HG02763 (cell line): ENCODE results near the gene P4HB.

Experiments used
- ATAC-seq: cut with Tn5 transposase; IDR thresholded peaks from one replicate; pipeline ENCODE4 v1.9.1; 2021; ENCODE audit warnings: mild to moderate bottlenecking, moderate library complexity; ENCODE audit not compliant: unreplicated experiment

The P4HB gene

DNA sequence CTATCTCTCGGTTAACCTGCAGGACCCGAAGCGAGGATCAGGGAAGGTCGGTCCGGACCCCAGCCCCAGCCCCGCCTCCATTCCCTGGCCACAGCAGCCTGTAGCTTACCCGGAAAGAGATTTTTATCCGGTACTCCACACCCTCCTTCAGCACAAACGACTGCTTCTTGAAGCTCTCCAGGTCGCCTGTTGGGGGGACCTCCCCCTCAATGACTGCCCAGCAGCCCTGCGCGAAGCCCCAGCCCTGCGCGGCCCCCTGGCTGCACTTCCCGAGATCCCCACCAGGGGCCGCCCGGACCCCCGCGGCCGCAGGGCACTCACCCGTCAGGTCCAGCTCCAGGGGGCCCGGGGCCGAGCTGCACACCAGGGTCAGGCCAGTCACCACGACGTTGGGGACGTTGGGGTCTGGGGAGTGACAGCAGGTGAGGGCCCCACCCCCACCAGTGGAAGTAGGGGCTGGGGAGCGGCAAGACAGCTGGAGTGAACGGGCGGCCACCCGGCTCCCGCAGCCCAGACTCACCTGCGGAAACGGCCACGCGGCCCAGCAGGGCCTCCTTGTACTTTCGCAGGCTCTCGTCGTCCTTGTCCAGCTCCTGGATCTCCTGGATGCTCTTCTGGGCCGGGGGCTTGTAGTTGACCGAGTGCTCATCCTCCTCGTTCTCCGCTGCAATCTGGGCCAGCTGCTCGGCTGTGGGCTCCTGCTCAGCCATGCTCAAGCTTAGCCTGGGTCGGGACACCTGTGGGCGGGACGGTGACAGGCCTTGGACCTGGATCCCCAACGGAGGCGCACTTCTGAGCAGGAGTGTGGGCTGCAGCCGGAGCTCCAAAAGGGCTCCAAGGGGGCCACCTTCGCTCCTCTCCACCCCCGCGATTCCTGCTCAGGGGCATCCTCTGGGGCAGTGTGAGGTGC lies 9.1 kb upstream of the P4HB start:
- ATAC-seq: no peak

DNA sequence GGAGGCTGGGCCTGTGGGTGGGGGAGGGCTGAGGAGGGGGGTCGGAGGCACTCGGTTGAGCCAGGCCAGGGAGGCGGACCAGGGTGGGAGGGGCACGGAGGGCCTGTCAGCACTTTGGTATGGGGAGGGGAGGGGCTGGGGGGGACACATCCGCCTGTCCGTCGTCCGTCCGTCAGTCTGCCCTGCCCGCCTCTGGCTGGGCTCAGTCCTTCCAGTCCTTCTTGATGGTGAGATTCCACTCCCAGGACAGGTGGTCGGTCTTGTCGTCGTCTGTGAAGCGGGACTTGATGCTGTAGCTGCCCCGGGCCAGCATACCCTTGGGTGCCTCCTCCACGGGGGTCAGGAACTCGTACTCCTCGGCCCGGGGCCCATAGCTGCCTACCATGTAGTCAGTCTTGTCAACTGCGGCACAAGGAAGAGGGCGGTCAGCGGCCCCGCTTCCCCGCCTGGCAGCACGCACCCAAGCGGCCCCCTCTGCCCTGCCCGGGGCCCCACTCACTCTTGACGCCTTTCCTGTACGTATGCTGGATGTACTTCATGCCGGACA lies 8.4 kb upstream of the P4HB start:
- ATAC-seq: no peak

DNA sequence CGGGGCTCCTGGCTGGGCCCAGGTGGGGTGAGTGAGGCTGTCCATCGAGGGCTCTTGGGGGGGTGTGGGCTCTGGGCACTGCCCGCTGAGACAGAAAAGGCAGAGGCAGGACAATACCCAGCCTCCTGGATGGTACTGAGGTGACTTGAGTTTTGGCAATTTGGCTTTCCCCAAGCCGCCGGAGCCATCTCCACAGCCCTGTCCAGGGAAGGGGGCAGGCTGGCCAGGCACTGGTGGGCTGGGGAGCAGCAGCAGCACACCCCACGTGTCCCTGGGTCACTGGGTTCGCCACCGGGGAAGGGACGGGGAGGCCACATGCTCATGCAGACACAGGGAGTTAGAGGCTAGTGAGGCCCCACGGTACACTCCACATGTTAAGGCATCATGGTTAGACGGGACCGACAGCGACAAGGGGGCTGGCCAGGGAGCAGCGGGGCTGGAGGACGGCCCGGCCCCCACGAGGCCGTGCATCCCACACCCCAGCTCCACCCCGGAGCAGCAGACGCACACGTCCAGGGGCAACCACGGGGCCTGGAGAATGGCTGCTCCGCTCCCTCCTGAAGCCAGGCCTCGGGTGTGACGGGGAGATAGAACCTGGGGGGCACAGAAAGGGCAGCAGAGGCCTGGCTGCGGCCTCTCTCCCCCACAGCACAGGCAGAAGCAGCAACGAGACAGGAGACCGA lies 7.8 kb upstream of the P4HB start:
- ATAC-seq: no peak

DNA sequence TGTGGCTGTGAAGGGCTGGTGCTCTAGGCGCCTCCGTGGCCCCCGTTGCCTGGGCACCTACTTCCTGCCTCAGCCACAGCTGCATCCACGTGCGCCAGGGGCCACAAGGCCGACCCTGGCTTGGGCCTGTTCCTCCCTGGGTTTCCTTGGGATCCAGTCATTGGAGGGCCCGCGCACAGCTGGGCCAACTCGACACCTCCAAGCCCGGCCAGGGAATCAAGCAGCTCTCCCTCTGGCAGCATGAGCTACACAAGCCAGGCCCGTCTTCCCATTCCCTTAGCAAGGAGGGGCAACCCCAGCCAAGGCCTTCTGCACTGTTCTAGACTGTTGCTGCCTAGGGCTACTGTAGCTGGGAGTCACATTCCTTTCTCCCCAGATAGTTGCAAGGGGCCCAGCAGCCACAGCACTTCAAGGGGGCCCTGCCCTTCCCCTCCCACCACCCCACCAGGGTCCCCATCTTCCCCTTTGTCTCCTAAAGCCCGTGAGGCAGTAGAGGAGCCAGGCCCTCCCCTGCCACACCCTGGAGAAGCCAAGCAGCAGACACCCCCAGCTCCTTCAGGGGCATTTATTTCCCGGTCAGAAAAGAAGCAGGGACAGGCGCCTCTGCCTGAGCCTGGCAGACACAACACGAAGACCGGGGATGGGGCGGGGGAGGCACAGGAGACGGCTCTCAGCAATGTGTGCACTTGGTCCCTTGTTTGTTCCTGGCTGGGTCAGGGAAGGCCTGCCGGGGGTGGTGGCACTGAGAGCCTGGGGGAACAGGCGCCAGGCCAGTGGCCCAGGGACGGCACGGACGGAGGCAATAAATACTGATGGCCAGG lies 7.0 kb upstream of the P4HB start:
- ATAC-seq: no peak

DNA sequence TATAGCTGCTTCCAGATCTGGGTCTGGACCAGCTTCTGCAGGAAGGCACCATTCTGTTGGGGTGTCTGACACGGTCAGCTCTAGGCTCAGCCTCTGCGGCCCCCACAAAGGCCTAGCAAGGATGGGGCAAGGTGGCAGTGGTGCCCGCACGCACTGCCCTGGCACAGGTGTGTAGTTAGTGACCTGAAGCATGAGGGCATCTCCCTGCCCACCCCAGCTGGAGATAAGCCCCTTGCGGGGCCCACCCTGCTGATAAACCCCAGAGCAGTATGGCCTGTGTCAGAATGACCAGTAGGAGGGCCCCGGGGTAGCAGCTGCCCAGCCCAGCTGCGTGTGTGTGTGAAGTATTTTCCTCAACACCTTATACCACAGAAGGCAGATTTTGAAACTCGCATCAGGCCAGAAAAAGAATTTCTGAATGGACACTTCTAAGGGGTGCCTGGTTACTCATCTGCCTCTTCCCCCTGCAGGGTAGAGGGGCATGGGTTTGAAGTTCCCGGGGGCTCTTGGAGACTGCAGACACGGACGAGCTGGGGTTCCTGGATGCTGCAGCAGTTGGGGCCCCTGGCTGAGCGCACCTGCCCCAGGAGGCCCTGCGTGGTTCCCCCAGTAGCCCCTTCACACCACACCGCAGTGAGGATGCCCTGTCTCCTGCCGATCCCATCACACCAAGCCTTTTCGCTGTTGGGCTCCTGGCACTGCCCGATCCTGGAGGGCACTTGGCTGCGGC lies 6.3 kb upstream of the P4HB start:
- no peak for ATAC-seq

DNA sequence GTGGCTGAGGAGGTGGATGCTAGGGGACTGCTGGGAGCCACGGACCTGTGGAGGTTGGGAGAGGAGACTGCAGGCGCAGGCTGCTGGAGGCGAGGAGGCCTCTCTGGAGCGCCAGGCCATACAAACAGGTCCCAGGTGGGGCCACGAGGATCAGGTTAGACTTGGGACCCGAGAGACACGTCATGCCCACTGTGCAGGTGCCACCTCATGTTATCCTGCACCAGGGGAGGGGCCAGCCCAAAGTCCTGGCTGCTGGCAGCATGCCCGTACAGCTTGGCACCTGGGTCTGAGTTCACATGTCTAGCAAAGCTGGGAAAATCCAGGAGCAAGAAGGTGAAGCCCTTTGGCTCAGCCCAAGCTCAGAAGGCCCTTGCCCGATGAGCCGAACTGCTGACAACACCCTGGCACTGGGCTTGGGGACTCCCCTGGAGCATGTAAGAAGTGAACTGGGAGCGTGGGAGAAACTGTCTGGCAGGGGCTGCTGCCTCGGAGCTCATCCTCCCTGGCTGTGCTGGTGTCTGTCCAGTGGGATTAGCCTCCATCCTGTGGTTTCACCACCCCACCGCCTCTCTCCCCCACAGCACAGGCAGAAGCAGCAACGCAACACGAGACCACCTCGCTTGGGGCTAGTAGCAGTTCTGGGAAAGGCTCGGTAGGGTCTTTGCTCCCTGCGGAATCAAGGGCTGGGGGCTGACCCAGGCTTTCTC lies 5.6 kb upstream of the P4HB start:
- ATAC-seq: no peak

DNA sequence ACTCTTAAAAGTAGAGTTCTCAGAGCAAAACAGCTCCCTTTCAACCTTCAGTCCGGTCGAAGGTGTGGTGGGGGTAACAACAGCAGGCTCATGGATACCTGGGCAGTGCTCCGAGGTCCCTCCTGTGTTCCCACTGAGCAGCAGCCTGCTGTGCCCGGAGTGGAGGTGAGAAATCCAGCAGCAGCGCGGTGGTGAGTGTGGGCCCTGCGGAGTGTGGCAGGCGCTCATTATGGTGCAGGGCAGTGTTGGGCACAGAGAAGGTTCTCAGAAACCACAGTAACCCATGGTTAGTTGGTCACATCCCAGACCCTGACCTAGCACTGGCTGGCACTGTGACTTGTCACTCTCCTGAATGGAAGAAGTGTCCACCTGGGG lies 5.0 kb upstream of the P4HB start:
- ATAC-seq: no peak

DNA sequence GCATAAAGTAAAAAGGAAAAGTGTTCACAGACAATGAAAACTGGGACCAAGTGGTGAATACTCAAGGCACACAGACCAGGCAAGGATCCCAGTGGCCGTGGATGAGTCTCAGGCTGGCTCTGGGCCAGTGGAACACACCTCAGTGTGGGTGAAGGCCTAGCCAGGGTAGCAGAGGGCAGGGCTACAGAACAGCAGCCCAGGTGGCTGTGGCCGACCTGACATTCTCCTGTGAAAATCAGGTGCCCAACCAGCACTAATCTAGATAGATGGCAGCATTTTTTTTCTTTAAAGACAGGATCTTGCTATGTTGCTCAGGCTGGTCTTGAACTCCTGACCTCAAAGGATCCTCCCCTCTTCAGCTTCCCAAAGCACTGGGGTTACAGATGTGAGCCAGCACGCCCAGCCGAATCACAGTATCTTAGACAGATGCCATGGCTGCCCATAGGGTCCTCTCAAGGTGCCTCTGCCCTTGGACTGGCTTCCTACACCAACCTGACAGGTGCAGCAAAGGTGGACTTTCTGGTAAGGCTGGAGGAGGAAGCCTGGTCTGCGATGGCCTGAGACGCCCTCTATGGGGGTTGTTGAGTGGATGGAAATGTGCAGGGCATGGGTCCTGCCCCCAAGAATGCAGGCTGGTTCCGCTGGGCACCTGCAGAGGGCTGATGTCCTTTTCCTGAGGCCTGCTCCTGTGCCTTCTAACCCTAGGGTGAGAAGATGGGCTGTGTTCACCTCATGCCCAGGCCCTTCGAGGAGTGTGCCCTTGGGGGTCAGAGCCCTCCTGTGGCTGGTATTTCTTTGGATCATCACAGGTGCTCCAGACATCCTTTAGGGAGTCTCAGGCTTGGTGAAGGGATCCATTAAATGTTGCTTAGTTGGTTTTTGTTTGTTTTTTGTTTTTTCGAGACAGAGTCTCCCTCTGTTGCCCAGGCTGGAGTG lies 3.8 kb upstream of the P4HB start:
- no peak for ATAC-seq

DNA sequence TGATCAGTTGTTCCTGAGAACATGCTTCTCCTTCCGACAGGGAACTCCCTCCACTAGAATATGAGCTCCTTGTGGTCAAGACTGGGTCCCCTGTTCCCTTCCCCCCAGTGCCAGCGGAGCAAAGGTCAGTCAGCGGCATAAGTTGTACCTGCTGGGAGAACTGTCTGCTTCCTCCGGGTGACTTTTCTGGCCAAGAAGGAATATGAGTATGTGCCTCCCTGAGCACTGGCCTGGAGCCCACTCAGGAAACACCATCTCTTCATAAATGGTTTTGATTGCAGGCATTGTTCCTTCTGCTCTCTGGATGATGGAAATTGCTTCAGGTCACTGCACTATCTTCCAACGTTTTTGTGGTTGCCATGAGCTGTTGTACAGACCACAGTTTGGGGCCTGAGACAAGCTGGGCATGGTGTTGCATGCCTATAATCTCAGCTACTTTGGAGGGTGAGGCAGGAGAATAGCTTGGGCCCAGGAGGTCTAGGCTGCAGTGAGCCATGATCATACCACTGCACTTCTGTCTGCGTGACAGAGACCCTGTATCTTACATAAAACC lies 2.9 kb upstream of the P4HB start:
- ATAC-seq: no peak

DNA sequence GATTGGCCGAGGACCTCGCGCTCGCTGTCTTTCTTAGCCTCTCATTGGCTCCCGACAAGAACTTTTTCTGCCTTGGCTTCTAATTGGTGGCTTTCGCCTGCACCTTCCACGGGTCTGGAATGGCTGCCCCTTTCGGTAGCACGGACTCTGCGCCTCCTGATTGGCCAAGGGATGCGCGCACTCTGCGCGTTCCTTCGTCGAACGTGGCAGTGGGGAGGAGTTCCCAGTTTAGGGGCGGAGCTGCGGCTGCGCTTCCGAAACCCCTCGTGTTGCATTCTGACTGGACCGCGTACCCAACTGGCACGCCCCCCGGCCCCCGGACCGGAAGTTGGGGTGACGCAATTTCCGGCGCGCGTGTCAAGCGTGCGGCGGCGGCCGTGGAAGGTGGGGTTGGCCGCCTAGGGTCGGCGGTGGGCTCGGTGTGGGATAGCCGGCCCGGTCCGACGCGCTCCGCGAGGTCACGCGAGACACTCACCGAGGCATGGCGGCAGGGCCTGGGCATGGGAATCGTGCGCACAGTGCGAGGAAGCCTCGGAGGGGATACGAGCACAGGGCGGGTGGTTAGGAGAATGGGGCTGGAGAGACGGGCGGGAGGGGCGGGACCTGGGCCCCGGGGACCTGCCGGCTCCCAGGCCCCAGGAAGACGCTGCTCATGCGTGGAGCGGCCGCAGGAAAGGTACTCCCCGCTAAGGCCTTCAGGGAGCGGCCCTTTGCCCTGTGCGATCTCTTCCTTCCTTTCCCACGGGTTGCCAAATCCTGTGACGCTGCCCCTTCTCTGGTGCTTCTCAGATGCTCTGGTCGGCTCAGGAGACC lies 627 bp upstream of the P4HB start:
- peak; percentile 81 for ATAC-seq

DNA sequence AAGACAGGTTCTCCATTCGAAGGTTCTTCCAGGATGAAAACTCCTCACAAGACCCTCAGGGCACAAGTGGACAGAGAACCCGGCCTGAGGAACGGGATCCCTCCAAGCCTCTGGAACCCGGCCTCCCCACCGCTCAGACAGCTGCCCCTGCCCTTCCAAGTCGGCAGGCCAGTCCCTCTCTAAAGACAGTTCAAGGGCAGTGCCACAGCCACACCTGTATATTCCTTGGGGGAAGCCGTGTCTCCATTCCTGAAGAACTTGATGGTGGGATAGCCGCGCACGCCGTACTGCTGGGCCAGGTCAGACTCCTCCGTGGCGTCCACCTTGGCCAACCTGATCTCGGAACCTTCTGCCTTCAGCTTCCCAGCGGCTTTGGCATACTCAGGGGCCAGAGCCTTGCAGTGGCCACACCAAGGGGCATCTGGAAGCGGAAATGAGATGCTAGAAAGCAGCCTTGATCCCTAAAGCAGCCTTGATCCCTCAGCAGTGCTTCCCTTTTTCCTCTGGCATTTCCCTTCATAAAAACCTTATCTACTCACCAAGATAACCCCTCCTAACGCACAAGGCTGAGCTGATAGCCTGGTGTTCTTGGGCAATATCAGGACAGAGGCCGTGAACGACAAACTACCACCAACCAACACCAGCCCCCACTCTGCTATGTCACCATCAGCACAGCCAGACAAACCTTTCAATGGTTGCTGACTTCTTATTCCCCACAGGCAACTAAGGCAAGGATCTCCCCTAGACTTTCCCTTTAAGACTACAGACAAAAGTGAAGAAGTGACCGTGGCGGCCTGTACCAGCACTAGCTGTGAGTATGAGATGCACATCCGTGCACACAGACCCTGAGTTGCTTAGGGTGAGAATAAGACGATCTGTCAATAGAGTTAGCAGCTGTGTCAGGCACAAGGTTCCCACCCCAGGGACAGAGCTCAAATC lies 1.1 kb downstream of the P4HB start:
- ATAC-seq: no peak

DNA sequence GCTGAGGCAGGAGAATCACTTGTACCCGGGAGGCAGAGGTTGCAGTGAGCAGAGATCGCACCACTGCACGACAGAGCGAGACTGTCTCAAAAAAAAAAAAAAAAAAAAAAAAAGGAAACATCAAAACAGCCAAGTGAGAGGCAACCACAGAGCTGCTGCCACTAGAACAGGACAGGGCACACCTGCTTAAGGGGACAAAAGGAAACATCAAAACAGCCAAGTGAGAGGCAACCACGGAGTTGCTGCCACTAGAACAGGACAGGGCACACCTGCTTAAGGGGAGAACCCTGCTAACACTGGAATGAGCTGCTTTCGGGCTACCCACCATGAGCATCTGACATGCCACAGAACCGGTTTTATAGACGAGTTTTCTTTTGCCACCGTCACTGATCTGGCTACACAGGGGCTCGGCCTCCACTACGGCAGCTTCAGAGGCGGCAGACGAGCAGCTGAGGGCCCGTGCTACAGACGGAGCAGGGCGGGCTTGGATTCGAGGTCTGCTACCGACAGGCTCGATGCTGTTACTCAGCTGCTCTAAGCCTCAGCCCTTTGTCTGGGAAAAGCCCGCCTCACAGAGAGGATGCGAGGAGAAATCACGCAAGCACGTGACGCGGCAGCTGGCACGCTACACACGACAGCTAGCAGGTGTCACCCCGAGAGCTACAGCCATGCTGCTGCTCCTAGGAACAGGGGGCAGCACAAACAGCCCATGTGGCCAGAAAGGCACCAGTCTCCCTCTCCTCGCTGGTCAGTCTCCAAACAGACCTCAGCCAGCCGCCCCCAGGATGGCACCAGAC lies 2.0 kb downstream of the P4HB start:
- ATAC-seq: no peak

DNA sequence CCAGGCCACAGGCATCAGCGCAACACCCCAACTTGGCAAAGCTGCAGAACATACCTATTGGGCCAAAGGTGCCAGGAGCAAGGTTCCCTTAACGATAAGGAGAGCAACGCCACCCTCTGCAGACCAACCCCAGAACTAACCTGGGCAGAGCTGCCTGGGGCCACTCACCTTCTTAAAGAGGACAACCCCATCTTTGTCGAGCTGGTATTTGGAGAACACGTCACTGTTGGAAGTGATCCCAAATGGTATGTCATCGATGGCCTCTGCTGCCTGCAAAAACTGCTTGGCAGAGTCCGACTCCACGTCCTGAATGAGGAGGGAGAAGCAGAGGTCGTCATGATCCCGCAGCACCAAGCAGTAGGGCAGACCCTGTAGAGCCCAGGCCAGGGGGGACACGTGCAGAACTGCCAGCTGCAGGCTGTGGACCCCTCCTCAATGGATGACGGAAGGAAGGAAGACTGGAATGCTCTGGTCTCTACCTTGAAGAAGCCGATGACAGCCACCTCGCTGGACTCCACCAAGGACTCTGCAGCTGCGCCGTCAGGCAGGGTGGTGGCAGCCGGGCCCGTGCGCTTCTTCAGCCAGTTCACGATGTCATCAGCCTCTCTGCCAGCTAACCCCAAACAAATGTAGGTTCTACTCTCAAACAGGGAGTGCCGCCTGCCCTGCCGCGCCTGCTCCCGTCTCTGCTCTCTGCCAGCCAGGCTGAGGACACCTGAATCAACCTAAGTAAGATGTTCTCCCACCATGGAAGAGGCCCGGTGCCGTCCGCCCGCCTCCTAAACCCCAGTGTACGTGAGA lies 5.2 kb downstream of the P4HB start:
- ATAC-seq: no peak

DNA sequence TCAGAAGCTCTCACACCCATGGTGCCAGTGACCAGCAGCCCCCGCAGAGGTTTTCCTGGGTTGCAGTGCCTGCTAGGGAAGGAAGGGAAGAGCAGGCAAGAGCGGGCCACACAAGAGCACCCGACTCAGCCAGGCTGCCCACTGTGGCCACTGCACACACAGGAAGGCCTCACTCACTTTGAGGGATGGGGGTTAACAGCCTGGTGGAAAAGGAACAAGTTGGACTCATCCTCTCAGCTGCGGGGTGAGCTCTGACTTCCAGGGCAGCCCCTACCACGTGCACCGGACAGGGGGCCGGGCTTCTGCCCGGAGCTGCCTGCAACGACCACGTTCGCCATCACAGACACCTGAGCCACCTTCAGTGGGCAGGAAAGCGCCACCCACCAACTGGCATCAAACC lies 8.1 kb downstream of the P4HB start:
- ATAC-seq: no peak

DNA sequence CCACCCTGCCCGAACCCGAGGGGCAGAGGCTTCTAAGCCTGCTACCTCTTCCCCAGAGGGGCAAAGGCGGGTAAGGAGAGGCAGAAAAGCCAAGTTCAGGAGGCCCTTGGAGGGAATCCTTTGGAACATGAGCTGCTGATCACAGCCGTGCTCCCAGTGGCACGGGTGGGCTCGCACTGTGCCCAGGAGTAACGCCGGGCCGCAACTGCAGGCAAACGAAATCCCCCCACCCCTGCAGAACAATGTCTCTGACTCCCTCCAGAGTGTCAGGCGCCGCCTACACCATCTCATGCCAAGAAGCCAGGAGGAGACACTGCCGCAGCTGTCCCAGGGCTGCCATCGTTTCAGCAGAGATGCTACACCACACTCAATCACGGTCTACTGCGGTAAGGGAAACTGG lies 8.9 kb downstream of the P4HB start:
- ATAC-seq: no peak
